HEK293 (cell line): ENCODE data around the gene ITGB5.

Experiments
- EGR2 ChIP-seq: fragments of 450-650 bp; formaldehyde crosslinking; IDR thresholded peaks from 2 replicates; pipeline ENCODE4 v1.5.1; 2016; ENCODE audit warnings: low read depth, missing biosample characterization, missing genetic modification characterization
- ELK4 ChIP-seq: IDR thresholded peaks from 2 replicates; pipeline ENCODE4 v1.6.1; 2011; ENCODE audit warnings: mild to moderate bottlenecking, low read depth, low read length, borderline replicate concordance
- GLIS1 ChIP-seq: fragments of 450-650 bp; formaldehyde crosslinking; IDR thresholded peaks from 2 replicates; pipeline ENCODE4 v1.5.1; 2016; ENCODE audit warnings: missing biosample characterization, missing genetic modification characterization
- KLF8 ChIP-seq: fragments of 450-650 bp; formaldehyde crosslinking; IDR thresholded peaks from 2 replicates; pipeline ENCODE4 v1.5.1; 2016; ENCODE audit warnings: missing biosample characterization, missing genetic modification characterization
- OVOL3 ChIP-seq: fragments of 450-650 bp; formaldehyde crosslinking; IDR thresholded peaks from 2 replicates; pipeline ENCODE4 v1.5.1; 2016; ENCODE audit warnings: missing biosample characterization, missing genetic modification characterization
- PATZ1 ChIP-seq: fragments of 450-650 bp; formaldehyde crosslinking; IDR thresholded peaks from 2 replicates; pipeline ENCODE4 v1.5.1; 2016; ENCODE audit warnings: missing biosample characterization, missing genetic modification characterization
- PRDM10 ChIP-seq: fragments of 450-650 bp; formaldehyde crosslinking; IDR thresholded peaks from 2 replicates; pipeline ENCODE4 v1.5.1; 2016; ENCODE audit warnings: missing biosample characterization, missing genetic modification characterization
- PRDM6 ChIP-seq: fragments of 450-650 bp; formaldehyde crosslinking; IDR thresholded peaks from 2 replicates; pipeline ENCODE4 v1.5.1; 2017; ENCODE audit warnings: missing biosample characterization, missing genetic modification characterization
- SCRT2 ChIP-seq: fragments of 450-650 bp; formaldehyde crosslinking; IDR thresholded peaks from 2 replicates; pipeline ENCODE4 v1.5.1; 2016; ENCODE audit warnings: missing biosample characterization, missing genetic modification characterization
- ZBTB21 ChIP-seq: fragments of 450-650 bp; formaldehyde crosslinking; IDR thresholded peaks from 2 replicates; pipeline ENCODE4 v1.5.1; 2017; ENCODE audit warnings: missing biosample characterization, missing genetic modification characterization
- ZEB2 ChIP-seq: fragments of 450-650 bp; formaldehyde crosslinking; IDR thresholded peaks from 2 replicates; pipeline ENCODE4 v1.5.1; 2016; ENCODE audit warnings: missing biosample characterization, missing genetic modification characterization
- ZFP3 ChIP-seq: fragments of 450-650 bp; formaldehyde crosslinking; IDR thresholded peaks from 2 replicates; pipeline ENCODE4 v1.5.1; 2016; ENCODE audit warnings: low read depth, missing biosample characterization, missing genetic modification characterization
- ZFP37 ChIP-seq: fragments of 450-650 bp; formaldehyde crosslinking; IDR thresholded peaks from 2 replicates; pipeline ENCODE4 v1.5.1; 2016; ENCODE audit warnings: missing biosample characterization, missing genetic modification characterization
- ZNF132 ChIP-seq: fragments of 450-650 bp; formaldehyde crosslinking; IDR thresholded peaks from 2 replicates; pipeline ENCODE4 v1.5.1; 2017; ENCODE audit warnings: missing biosample characterization, missing genetic modification characterization, borderline replicate concordance
- ZNF214 ChIP-seq: fragments of 450-650 bp; formaldehyde crosslinking; IDR thresholded peaks from 2 replicates; pipeline ENCODE4 v1.5.1; 2017; ENCODE audit warnings: missing biosample characterization, mild to moderate bottlenecking, missing genetic modification characterization, borderline replicate concordance
- ZNF24 ChIP-seq: fragments of 450-650 bp; formaldehyde crosslinking; IDR thresholded peaks from 2 replicates; pipeline ENCODE4 v1.5.1; 2016; ENCODE audit warnings: missing biosample characterization, missing genetic modification characterization
- ZNF266 ChIP-seq: fragments of 450-650 bp; formaldehyde crosslinking; IDR thresholded peaks from 2 replicates; pipeline ENCODE4 v1.5.1; 2016; ENCODE audit warnings: missing biosample characterization, missing genetic modification characterization, low read depth
- ZNF274 ChIP-seq, 2 experiments: fragments of 200-500 bp in 1 of 2; fragments of 450-650 bp in 1 of 2; sonication (Bioruptor generic) in 1 of 2; formaldehyde crosslinking in 1 of 2; IDR thresholded peaks; 2 replicates each; pipeline versions ENCODE4 v1.5.1 to v1.6.1; 2014 to 2016; ENCODE audit warnings: borderline replicate concordance in 1 of 2, inconsistent platforms in 1 of 2, low read length in 1 of 2, missing biosample characterization in 1 of 2, missing genetic modification characterization in 1 of 2
- ZNF335 ChIP-seq: fragments of 450-650 bp; formaldehyde crosslinking; conservative IDR thresholded peaks from 2 replicates; pipeline ENCODE4 v1.5.1; 2016; ENCODE audit warnings: missing biosample characterization, missing genetic modification characterization
- ZNF433 ChIP-seq: fragments of 450-650 bp; formaldehyde crosslinking; IDR thresholded peaks from 2 replicates; pipeline ENCODE4 v1.5.1; 2016; ENCODE audit warnings: missing biosample characterization, missing genetic modification characterization, low read depth
- ZNF514 ChIP-seq: fragments of 450-650 bp; formaldehyde crosslinking; IDR thresholded peaks from 2 replicates; pipeline ENCODE4 v1.5.1; 2016; ENCODE audit warnings: missing biosample characterization, missing genetic modification characterization
- ZNF555 ChIP-seq: fragments of 450-650 bp; formaldehyde crosslinking; conservative IDR thresholded peaks from 2 replicates; pipeline ENCODE4 v1.5.1; 2017; ENCODE audit warnings: missing biosample characterization, mild to moderate bottlenecking, missing genetic modification characterization, inconsistent platforms
- ZNF560 ChIP-seq: fragments of 450-650 bp; formaldehyde crosslinking; IDR thresholded peaks from 2 replicates; pipeline ENCODE4 v1.5.1; 2017; ENCODE audit warnings: missing biosample characterization, missing genetic modification characterization, borderline replicate concordance
- ZNF624 ChIP-seq: fragments of 450-650 bp; formaldehyde crosslinking; IDR thresholded peaks from 2 replicates; pipeline ENCODE4 v1.5.1; 2017; ENCODE audit warnings: missing biosample characterization, missing genetic modification characterization
- ZNF792 ChIP-seq: fragments of 450-650 bp; formaldehyde crosslinking; IDR thresholded peaks from 2 replicates; pipeline ENCODE4 v1.5.1; 2016; ENCODE audit warnings: missing biosample characterization, missing genetic modification characterization
- ZSCAN18 ChIP-seq: fragments of 450-650 bp; formaldehyde crosslinking; IDR thresholded peaks from 2 replicates; pipeline ENCODE4 v1.5.1; 2016; ENCODE audit warnings: missing biosample characterization, missing genetic modification characterization

Gene ITGB5

GRCh38 chr3:124730129-124730940 is 156.8 kb downstream of the ITGB5 start, which contains the start of gene UMPS (continued):
- TF ChIP-seq PRDM10 (tag by site-specific recombination) = no peak
- 0 out of 2 replicates have a peak, but pooled peaks have one; percentile 32 for TF ChIP-seq ZEB2 (tag by site-specific recombination)
- peak; percentile 91 for TF ChIP-seq ZBTB21 (tag by site-specific recombination)
- no peak for TF ChIP-seq ZFP37 (tag by site-specific recombination)
- TF ChIP-seq OVOL3 (tag by site-specific recombination) = no peak
- TF ChIP-seq PATZ1 (tag by site-specific recombination) = peak; percentile 46; the same call in 1 of the 2 replicates
- TF ChIP-seq PRDM6 = no peak
- TF ChIP-seq ZNF335 (tag by site-specific recombination) = peak; percentile 81
- TF ChIP-seq ZNF266 (tag by site-specific recombination) = no peak
- peak; percentile 90 for TF ChIP-seq SCRT2
- TF ChIP-seq ZNF274 (IDR thresholded peaks at IDR 0.05; ENCODE audit: low read length) = no peak
- TF ChIP-seq ZNF274 (tag by site-specific recombination; IDR thresholded peaks at IDR 0.05; ENCODE audit: borderline replicate concordance) = no peak
- TF ChIP-seq ZNF792 = no peak
- no peak; the same call in 1 of the 2 replicates for TF ChIP-seq GLIS1 (tag by site-specific recombination)
- TF ChIP-seq ZNF624 (tag by site-specific recombination) = no peak
- peak; percentile 38; the same call in 1 of the 2 replicates for TF ChIP-seq KLF8 (tag by site-specific recombination)
- no peak for TF ChIP-seq ZNF555 (tag by site-specific recombination)
- TF ChIP-seq ZFP3 = no peak
- 0 out of 2 replicates have a peak, but pooled peaks have one; percentile 58 for TF ChIP-seq ZSCAN18 (tag by site-specific recombination)
- TF ChIP-seq ZNF214 (tag by site-specific recombination) = no peak
- peak; percentile 49; the same call in 1 of the 2 replicates for TF ChIP-seq ZNF24 (tag by site-specific recombination)
- no peak for TF ChIP-seq ELK4
- no peak for TF ChIP-seq ZNF132
- no peak for TF ChIP-seq ZNF433 (tag by site-specific recombination)
- no peak for TF ChIP-seq ZNF514
- no peak for TF ChIP-seq EGR2
- no peak for TF ChIP-seq ZNF560 (tag by site-specific recombination)
